Muscle of leg (tissue), 11 donors: ENCODE measurements around the gene ANTXR2. TPM values are rescaled to one million over a fixed set of nuclear protein-coding genes. Genes with fewer than 3 reads are reported as not detected.

Experiments
- DNase-seq: peaks from one replicate; pipeline ENCODE4 v3.0.0; 2013
- H3K27ac ChIP-seq: one replicate; pipeline ENCODE4 v1.5.1; 2013; ENCODE audit warnings: mild to moderate bottlenecking, low read length, control low read depth
- H3K27me3 ChIP-seq: one replicate; pipeline ENCODE4 v1.6.1; 2013; ENCODE audit warnings: low read length; ENCODE audit not compliant: control insufficient read depth, insufficient read depth
- H3K36me3 ChIP-seq: one replicate; pipeline ENCODE4 v1.6.1; 2013; ENCODE audit warnings: low read length; ENCODE audit not compliant: control insufficient read depth, insufficient read depth
- H3K4me1 ChIP-seq: one replicate; pipeline ENCODE4 v1.6.1; 2013; ENCODE audit warnings: low read length; ENCODE audit not compliant: control insufficient read depth, insufficient read depth
- H3K4me3 ChIP-seq: one replicate; pipeline ENCODE4 v1.5.1; 2013; ENCODE audit warnings: low read length, control low read depth
- H3K9me3 ChIP-seq: replicated peaks from 2 replicates; pipeline ENCODE4 v1.6.1; 2013; ENCODE audit warnings: low read depth, low read length; ENCODE audit not compliant: control insufficient read depth
- WGBS: methylation state at CpG from one replicate; pipeline ENCODE4 v1.1.5; 2013; ENCODE audit warnings: missing lambda C conversion rate; ENCODE audit not compliant: insufficient coverage; 5-methylcytosine and 5-hydroxymethylcytosine counted together
- polyA plus RNA-seq, 8 donors: library from polyadenylated mRNA; unstranded; fragments of 120-200 nt; gene quantifications; one replicate each; pipeline versions ENCODE4 v1.2.1 to v1.2.3, GENCODE V29; 2013; ENCODE audit warnings: inconsistent platforms in 1 of 8, low replicate concordance in 1 of 8; ENCODE audit not compliant: insufficient read length in 8 of 8, insufficient read depth in 1 of 8
- total RNA-seq: library from RNA; stranded (reverse); fragments of 120-200 nt; gene quantifications from one replicate; pipeline ENCODE4 v1.2.4, GENCODE V29; 2013

ANTXR2 gene
- total and polyA plus RNA-seq, 9 donors, result 72.7 to 135 (median 102) TPM

GRCh38 chr4:80111276-80111675, 38.2 kb upstream of the ANTXR2 start:
- no peak overlapping the region for H3K27ac ChIP-seq
- DNase-seq, result no peak
- H3K9me3 ChIP-seq, result no peaks in the 10 kb centered on the region
- no peak overlapping the region for H3K4me3 ChIP-seq
- no peaks in the 10 kb centered on the region for H3K4me1 ChIP-seq
- peaks cover 3% of the 10 kb centered on the region for H3K27me3 ChIP-seq
- no peaks in the 10 kb centered on the region for H3K36me3 ChIP-seq

GRCh38 chr4:80107374-80107773, 34.3 kb upstream of the ANTXR2 start:
- no peak overlapping the region for H3K27ac ChIP-seq
- H3K4me3 ChIP-seq, result no peak overlapping the region
- H3K27me3 ChIP-seq, result no peaks in the 10 kb centered on the region
- H3K4me1 ChIP-seq, result no peaks in the 10 kb centered on the region
- H3K36me3 ChIP-seq, result no peaks in the 10 kb centered on the region
- no peak for DNase-seq
- no peaks in the 10 kb centered on the region for H3K9me3 ChIP-seq
- no CpG with 5 or more reads among the region's 1 CpG for WGBS

GRCh38 chr4:80104927-80105326, 31.9 kb upstream of the ANTXR2 start:
- Histone ChIP-seq H3K27me3 (no peaks in the 10 kb centered on the region), H3K4me3 (no peak overlapping the region), H3K27ac (no peak overlapping the region), H3K9me3 (no peaks in the 10 kb centered on the region), H3K36me3 (no peaks in the 10 kb centered on the region), H3K4me1 (no peaks in the 10 kb centered on the region)
- DNase-seq, result no peak
- WGBS, result no CpG with 5 or more reads among the region's 1 CpG

GRCh38 chr4:80103629-80104028, 30.6 kb upstream of the ANTXR2 start:
- H3K27ac ChIP-seq, result no peak overlapping the region
- H3K36me3 ChIP-seq, result no peaks in the 10 kb centered on the region
- no peak for DNase-seq
- no peak overlapping the region for H3K4me3 ChIP-seq
- H3K27me3 ChIP-seq, result no peaks in the 10 kb centered on the region
- no peaks in the 10 kb centered on the region for H3K4me1 ChIP-seq
- 100% methylated on average over 1 of the region's 2 CpGs for WGBS
- H3K9me3 ChIP-seq, result no peaks in the 10 kb centered on the region

GRCh38 chr4:80101792-80102116, 28.7 kb upstream of the ANTXR2 start:
- peak; percentile 28 for DNase-seq
- Histone ChIP-seq H3K9me3 (no peaks in the 10 kb centered on the region), H3K4me1 (peaks cover 7% of the 10 kb centered on the region), H3K27me3 (no peaks in the 10 kb centered on the region), H3K36me3 (no peaks in the 10 kb centered on the region), H3K4me3 (no peak overlapping the region), H3K27ac (peak overlapping the region; percentile 38)

GRCh38 chr4:80101071-80101791, 28.2 kb upstream of the ANTXR2 start:
- no peaks in the 10 kb centered on the region for H3K9me3 ChIP-seq
- DNase-seq, result peak; percentile 81
- no CpG with 5 or more reads among the region's 5 CpGs for WGBS
- H3K4me3 ChIP-seq, result no peak overlapping the region
- no peaks in the 10 kb centered on the region for H3K27me3 ChIP-seq
- H3K27ac ChIP-seq, result peak overlapping the region; percentile 2
- peaks cover 8% of the 10 kb centered on the region for H3K4me1 ChIP-seq
- no peaks in the 10 kb centered on the region for H3K36me3 ChIP-seq

GRCh38 chr4:80099671-80100070, 26.6 kb upstream of the ANTXR2 start:
- no peaks in the 10 kb centered on the region for H3K27me3 ChIP-seq
- no peak overlapping the region for H3K4me3 ChIP-seq
- no peak for DNase-seq
- peaks cover 9% of the 10 kb centered on the region for H3K4me1 ChIP-seq
- H3K27ac ChIP-seq, result no peak overlapping the region
- no peaks in the 10 kb centered on the region for H3K9me3 ChIP-seq
- H3K36me3 ChIP-seq, result no peaks in the 10 kb centered on the region
- no CpG with 5 or more reads among the region's 1 CpG for WGBS

GRCh38 chr4:80098635-80099034, 25.6 kb upstream of the ANTXR2 start:
- 100% methylated on average over 1 of the region's 1 CpG for WGBS
- Histone ChIP-seq H3K36me3 (no peaks in the 10 kb centered on the region), H3K27ac (no peak overlapping the region), H3K9me3 (no peaks in the 10 kb centered on the region), H3K27me3 (no peaks in the 10 kb centered on the region), H3K4me1 (peaks cover 9% of the 10 kb centered on the region), H3K4me3 (no peak overlapping the region)
- no peak for DNase-seq

GRCh38 chr4:80097400-80098177, 24.6 kb upstream of the ANTXR2 start:
- Histone ChIP-seq H3K9me3 (no peaks in the 10 kb centered on the region), H3K4me1 (peaks cover 9% of the 10 kb centered on the region), H3K27me3 (no peaks in the 10 kb centered on the region), H3K36me3 (no peaks in the 10 kb centered on the region), H3K27ac (peak overlapping the region; percentile 67), H3K4me3 (no peak overlapping the region)
- WGBS, result 14% methylated on average over 4 of the region's 4 CpGs
- peak; percentile 96 for DNase-seq

- peak; percentile 43 for DNase-seq
- Histone ChIP-seq H3K27ac (peak overlapping the region; percentile 67), H3K36me3 (no peaks in the 10 kb centered on the region), H3K27me3 (no peaks in the 10 kb centered on the region), H3K9me3 (no peaks in the 10 kb centered on the region), H3K4me1 (peaks cover 9% of the 10 kb centered on the region), H3K4me3 (no peak overlapping the region)
- WGBS, result no CpG with 5 or more reads among the region's 4 CpGs
Observed at GRCh38 chr4:80096175-80096850, 23.3 kb upstream of the ANTXR2 start.
